ENCODE results near the gene SNX21.

DNA sequence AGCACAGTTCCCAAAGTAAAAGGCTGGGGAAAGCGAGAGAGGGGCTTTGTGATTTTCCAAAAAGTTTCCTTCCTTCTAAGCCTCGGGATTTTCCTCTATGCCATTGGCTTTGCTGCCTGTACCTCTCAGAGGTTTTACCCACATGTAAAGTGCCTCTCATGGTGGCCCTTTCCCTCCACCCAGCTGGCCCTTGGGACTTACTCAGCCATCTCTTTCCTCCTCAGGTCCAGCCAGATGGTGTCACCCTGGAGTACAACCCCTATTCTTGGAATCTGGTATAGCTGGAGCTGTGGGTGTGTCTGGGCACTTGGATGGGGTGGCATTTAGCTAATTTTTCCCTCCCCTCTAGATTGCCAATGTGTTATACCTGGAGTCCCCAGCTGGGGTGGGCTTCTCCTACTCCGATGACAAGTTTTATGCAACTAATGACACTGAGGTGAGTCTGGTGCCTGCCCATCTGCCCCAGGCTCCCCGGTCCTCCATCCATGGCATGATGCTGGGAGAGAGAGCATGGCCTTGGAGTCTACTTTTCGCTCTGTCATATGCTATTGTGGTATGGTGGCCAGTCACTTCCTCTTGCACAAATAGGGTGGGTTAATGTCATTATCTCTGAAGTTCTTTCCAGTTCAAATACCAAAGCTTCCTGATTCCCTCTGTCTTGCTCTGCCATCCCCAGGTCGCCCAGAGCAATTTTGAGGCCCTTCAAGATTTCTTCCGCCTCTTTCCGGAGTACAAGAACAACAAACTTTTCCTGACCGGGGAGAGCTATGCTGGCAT is 58.6 kb downstream of the SNX21 start:
- TF ChIP-seq CTCF (conservative IDR thresholded peaks at IDR 0.05; ENCODE audit: low read depth, low read length) (no peak), EZH2 (IDR thresholded peaks at IDR 0.05; ENCODE audit: borderline replicate concordance, low read depth, low read length, poor library complexity, severe bottlenecking) (no peak)
